HG03103 (cell line): Measurements from ENCODE around the gene DNAJC1.

Experiments
- ATAC-seq: cut with Tn5 transposase; IDR thresholded peaks from one replicate; pipeline ENCODE4 v1.9.1; 2021; ENCODE audit warnings: low read depth; ENCODE audit not compliant: unreplicated experiment

DNAJC1 gene

GRCh38 chr10:21797533-21797932 lies 206.0 kb downstream of the DNAJC1 start:
- ATAC-seq: no peak

- ATAC-seq: no peak
These were observed 212.3 kb downstream of the DNAJC1 start for GRCh38 chr10:21791276-21791675.

- ATAC-seq: no peak
These were observed 226.6 kb downstream of the DNAJC1 start for GRCh38 chr10:21776883-21777282.

GRCh38 chr10:21771219-21771618 lies 232.3 kb downstream of the DNAJC1 start:
- ATAC-seq: no peak

GRCh38 chr10:21769041-21769440 lies 234.5 kb downstream of the DNAJC1 start:
- ATAC-seq: no peak

- ATAC-seq: no peak
These were observed 238.9 kb downstream of the DNAJC1 start for GRCh38 chr10:21764466-21765189.

- no peak for ATAC-seq
These were observed 243.2 kb downstream of the DNAJC1 start for GRCh38 chr10:21760332-21760731.

GRCh38 chr10:21759232-21759631 lies 244.3 kb downstream of the DNAJC1 start:
- ATAC-seq: no peak

- no peak for ATAC-seq
These were observed 244.8 kb downstream of the DNAJC1 start for GRCh38 chr10:21758696-21759095.

- ATAC-seq: no peak
These were observed 245.3 kb downstream of the DNAJC1 start for GRCh38 chr10:21758239-21758638.

- ATAC-seq: no peak
These were observed 246.2 kb downstream of the DNAJC1 start for GRCh38 chr10:21757185-21757901.

- ATAC-seq: no peak
These were observed 246.8 kb downstream of the DNAJC1 start for GRCh38 chr10:21756707-21757106.

- no peak for ATAC-seq
These were observed 249.0 kb downstream of the DNAJC1 start for GRCh38 chr10:21754410-21755011.

GRCh38 chr10:21753497-21754270 lies 249.8 kb downstream of the DNAJC1 start:
- no peak for ATAC-seq

GRCh38 chr10:21751341-21752310 lies 251.9 kb downstream of the DNAJC1 start:
- no peak for ATAC-seq

GRCh38 chr10:21750424-21750823 lies 253.1 kb downstream of the DNAJC1 start:
- ATAC-seq: no peak

GRCh38 chr10:21749788-21750187 lies 253.7 kb downstream of the DNAJC1 start:
- ATAC-seq: no peak

- ATAC-seq: no peak
These were observed 255.7 kb downstream of the DNAJC1 start for GRCh38 chr10:21747809-21748208.

GRCh38 chr10:21746118-21746517 lies 257.4 kb downstream of the DNAJC1 start:
- no peak for ATAC-seq

GRCh38 chr10:21744223-21744622 lies 259.3 kb downstream of the DNAJC1 start:
- ATAC-seq: no peak
